HG03039 (cell line): ENCODE measurements around the gene TFAP2D.

Experiments
- ATAC-seq: cut with Tn5 transposase; IDR thresholded peaks from one replicate; pipeline ENCODE4 v1.9.1; 2021; ENCODE audit warnings: mild to moderate bottlenecking, moderate library complexity; ENCODE audit not compliant: unreplicated experiment

The TFAP2D gene

DNA sequence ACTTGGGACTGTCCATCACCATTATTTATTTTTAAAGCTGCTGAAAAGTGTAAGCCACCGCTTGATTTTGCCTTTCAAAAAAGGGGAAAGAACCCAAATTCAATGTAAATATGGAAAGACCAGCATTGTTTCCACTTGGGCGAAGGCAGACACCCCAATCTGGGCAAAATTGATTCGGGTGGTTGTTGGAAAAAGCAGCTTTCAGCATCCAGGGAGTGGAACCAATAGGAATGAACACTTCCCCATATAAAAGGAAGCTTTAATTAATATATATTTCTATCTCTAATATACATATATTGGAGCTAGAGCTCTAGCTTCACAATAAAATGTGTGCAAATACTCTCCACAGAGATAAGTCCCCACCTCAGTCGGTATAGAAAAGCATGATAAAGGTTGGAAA is at the start of gene TFAP2D:
Gene TFAP2D, plus strand, starts transcription at position 301 of the 400 bp plus-strand sequence. CDS start 530 bp downstream, outside the sequence.
- ATAC-seq: no peak

DNA sequence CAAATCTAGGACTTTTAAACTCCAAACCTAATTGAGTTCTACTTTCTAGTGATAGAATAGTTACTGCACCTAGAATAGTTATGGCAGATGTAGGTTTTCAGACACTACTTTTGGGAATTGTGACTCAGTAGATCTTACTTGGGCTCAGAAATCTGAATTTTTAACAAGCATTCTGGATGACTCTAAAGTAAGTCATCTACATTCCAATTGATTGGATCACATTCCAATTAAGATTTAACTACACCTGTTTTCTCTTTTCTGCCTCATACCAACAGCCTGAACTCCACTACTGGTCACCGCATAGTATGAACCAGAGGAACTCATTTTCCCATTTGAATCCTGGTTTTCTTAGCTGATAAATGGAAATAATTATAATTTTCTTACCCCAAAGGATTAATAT is 49.5 kb upstream of the TFAP2D start:
- ATAC-seq: no peak

DNA sequence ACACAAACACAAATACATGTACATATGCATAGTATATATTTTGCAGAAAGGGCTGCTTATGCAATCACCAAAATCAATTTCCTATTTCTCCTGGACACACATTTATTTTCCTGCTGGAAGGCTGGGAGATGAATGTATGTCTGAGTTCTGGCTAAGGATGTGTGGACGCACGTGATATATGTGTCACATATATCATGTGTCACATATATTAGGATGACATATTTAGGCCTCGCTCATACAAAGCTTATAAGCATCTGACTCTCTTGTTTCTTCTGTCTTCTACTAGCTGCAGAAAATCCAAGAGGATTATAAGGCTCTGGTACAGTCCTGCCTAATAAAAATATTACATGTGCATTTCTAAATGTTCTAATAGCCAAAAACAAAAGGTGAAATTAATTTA is 47.2 kb upstream of the TFAP2D start:
- no peak for ATAC-seq

DNA sequence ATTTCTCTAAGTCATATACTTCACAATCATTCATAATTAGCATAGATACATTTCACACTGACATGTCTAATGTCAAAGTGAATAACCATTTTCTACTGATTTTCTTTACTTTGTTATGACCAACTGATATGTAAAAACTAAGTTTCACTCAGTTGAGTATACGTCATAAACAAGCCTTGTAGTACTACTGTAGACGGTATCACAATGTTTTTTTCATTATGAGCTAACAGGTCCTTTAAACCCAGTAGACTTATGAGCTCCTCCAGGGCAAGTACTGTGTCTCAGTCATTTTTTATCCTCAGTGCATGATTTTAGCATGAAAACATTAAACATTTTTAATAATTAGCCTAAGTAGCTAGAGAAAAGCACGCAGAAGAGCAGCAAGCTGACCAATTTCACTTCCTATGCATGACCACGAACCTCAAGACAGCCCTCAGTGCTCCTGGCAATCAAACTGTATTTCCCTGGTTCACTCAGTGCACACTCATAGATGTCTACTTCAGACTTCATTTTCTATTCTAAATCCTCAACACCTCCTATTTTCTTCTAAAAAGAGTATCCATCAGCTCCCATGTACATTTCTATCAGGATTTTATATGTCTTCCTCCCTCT is 32.0 kb upstream of the TFAP2D start:
- no peak for ATAC-seq

DNA sequence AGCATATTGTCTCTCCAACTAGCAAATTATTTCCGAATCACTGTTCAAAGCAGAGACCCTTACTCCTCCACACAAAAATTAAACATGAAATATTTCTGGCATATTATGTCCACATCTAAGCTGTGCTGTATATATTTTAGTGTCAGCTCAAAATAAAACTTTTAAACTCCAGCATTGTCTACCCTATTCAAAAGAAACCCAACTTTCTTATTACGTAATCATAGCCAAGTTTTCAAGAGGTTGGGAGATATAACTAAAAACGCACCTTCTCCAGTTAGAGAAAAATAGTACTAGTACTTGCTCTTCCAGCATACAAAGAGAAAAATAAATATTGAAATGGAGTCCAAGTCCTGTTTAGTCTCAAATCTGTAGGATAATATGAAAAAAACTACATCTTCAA is 24.1 kb upstream of the TFAP2D start:
- ATAC-seq: no peak

DNA sequence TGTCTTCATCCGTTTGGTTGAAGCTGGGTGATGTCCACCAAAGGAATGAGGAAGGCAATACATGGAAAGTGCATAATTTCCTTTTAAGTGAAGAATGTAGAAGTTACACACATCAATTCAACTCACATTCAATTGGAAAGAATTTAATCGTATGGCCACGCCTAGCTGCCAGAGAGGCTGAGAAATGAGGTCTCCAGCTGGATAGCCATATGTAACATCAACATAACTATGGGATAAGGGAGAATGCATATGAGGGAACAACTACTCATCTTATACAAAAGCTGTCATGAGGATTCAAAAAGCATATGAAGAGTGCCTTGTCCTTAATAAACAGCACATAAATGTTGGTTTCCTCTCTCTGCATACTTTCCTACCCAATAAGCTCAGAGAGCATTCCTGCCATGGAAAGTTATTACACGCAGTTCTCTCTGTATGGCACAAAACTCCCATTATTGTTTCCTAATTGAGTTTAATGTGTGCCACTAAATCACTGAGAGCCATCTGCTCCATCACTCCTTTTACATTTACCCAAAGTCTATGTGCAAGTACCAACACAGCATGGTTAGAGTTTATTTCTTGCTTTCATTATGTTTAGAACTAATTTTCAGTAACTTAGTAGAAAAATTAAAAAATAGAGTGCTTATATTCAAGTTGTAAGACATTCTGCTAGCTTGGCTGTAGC is 21.4 kb upstream of the TFAP2D start:
- no peak for ATAC-seq

DNA sequence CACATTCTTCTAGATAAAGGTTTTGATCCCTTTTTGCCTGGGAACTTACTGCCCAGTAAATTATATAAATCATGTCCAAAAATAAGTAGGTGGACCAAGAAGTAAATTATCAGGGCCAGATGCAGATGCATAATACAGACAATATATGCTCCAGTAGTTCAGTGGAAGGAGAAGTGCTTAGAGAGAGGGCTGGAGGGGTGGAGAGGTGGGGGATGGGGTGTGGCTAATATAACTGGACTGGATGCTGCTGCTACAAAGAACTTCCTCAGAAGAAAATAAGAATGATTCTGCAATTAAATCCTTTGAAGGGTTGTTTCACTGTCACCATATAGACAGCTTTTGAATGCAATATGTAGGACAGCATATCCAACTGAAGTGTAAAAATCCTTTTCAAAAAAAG is 14.8 kb upstream of the TFAP2D start:
- ATAC-seq: no peak

DNA sequence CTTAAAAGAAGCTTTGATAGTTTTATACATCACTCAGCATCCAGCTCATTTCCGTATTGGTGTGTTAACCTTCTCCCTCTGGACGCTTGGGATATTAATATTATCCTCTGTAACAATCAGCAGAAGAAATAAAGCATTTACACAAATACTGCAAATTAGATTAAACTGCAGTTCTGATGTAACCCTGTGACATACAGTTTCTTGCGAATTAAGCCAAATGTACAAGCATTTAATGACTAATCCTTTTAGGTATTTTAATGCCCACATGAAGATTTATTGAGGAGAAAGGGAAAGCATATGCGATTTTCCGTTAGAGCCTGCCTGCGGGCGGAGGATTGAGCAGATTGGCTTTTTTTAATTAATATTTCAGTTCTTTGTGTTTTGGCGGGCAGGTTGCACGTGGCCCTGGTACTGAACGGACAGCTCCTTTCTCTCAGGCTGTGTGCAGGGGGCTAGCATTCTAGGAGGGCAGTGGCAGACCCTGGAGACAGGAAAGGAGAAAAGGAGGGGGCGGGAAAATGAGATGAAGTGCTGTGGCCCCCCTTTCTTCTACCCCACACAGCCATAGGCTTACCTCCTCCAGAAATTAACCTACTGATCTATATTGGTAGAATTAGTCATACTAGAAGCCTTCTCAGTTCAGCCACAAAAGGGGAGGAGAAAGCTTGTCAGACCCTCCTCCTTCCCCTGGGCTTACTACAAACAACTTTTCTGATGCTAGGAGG is 14.1 kb upstream of the TFAP2D start:
- no peak for ATAC-seq

DNA sequence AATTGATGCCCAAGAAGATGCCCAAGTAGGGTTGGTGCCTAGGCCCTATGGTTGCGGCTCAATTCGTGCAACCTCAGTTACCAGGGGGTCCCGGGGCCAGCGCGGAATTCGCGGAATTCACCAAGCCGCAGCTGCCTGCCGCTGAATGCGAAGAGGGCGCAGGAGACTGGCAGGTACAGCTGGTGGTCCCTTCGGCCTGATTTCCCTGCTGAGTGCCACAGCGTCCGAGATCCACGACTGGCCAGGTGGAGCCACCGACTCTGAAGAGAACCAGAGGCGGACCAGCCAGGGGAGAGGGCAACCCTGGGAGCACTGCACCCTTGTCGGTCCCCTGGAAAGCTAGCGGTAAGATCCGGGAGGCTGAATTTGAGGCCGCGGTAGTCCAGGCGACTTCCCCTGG is 6.8 kb upstream of the TFAP2D start:
- ATAC-seq: no peak

DNA sequence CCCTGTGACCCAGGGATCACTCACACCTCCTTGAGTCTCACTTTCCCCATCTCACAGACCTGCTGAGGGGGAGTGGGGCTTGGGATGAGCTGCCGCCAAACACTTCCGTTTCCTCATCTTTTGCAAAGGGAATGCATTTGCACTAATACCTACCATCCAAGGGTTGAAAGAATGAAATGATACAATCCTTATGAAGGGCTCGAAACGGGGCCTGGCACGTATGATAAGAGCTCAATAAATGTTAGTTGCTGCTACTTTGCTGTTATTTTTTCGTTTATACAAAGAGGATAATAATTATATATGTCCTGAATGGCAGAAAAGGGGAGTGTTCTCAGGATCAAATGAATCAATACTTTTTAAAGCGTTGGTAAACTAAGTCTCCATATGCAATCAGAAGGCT is 6.1 kb upstream of the TFAP2D start:
- no peak for ATAC-seq

DNA sequence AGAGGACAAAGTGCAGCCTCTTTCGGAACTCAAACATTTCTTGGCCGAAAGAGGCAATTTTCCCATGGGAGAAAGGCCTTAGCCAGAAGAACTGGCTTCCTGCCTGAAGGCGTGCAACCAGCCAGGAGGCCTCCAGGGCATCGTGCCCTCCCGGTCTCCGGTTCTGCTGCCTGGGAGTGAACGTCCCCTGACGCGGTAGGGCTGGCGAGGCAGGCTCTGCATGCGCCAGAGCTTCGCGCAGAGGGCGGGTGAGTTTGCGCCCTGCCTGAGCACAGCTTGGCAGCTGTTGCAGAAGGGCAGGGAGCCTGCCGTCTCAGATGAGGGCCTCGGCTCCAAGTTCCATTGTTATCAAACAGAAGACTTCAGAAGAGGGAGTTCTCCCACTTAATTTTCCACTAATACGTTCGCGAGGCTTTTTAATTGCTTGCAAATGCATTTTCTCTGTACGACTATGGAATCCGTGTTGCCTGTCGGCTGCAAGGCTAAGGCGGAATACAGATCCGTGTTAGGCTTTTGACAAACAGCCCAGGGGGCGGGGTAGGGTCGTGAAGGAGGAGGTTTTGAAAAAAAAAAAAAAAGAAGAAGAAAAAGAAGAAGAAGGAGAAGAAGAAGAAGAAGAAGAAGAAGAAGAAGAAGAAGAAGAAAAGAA is 5.5 kb upstream of the TFAP2D start:
- no peak for ATAC-seq

DNA sequence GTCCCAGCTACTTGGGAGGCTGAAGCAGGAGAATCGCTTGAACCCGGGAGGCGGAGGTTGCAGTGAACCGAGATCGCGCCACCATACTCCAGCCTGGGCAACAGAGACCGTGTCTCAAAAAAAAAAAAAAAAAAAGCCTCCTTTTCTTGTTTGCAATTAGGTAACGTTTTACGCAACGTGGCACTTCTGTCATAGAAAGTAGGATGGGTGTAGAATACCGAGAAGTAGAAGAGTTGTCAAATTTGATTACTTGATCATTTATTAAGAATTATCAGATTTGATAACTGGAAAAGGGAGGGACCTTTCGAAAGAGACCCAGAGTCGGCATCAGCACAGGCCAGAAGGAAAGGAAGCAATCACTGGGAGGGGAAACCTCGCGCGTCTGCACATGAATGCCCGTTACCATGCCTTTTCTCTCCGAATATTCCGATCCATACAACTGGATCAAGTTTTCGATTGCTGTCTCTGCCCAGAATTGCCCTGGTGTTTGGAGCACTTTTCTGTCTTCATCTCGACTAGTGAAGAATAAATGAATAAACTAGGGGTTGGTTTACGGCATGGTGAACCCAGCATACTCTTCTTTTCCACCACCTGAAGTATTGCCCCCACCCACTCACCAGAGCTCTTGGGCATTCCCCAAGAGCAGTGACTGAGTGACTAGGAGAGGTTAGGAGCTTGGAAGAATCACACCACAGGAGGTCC is 4.5 kb upstream of the TFAP2D start:
- no peak for ATAC-seq

DNA sequence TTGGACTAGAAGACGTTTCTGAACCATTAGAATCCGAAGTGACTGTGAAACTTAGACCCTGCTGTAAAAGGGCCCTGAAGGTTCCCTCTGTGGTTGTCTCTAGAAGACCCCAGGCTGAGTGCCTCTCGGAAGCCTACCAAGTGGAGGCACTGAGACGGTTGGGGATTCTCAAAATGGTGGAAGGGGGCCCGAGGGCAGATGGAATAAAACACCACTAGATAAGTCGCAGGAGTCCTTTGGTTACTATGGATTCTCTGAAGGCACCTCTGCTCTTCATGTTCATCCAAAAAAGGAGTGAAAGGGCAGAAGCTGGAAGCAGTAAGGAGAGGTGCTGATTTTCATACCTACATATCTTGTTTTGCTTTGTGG is 4.0 kb upstream of the TFAP2D start:
- ATAC-seq: no peak

DNA sequence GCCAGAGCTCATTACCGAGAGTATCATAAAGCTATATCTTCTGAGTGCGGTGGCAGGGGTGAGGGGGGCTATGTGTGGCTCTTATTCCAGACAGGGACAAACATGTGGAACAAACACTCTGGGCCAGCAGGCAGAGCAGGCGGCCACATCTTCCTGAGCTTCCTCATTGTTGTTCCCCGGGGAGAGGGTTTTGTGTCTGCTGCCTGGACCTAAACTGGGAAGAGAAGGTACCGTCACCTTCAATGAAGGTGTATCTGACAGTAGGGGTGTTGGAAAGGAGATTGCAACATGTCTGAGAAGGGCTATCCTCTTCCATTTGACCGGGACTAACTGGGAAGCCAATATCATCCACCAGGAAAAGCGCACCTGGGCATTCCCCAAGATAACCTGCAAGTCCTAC is 1.6 kb upstream of the TFAP2D start:
- ATAC-seq: no peak

DNA sequence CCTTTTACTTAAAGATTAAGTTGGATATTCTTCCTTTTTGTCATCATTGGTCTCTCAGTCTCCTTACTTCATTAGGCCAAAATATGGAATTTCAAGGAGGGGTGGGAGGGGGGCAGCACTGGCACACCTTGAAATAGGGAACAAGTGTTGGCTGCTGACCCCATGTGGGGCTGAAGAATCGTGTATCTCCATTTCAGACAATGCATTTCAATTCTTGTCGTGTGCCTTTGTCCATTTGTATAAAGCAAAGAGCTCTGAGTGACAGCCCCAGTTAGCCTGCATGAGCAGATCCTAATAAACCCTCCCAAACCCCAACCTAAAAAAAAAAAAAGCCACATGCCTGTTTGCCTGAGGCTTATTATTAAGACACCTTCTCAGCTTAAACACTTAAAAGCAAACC is 1.0 kb upstream of the TFAP2D start:
- no peak for ATAC-seq

DNA sequence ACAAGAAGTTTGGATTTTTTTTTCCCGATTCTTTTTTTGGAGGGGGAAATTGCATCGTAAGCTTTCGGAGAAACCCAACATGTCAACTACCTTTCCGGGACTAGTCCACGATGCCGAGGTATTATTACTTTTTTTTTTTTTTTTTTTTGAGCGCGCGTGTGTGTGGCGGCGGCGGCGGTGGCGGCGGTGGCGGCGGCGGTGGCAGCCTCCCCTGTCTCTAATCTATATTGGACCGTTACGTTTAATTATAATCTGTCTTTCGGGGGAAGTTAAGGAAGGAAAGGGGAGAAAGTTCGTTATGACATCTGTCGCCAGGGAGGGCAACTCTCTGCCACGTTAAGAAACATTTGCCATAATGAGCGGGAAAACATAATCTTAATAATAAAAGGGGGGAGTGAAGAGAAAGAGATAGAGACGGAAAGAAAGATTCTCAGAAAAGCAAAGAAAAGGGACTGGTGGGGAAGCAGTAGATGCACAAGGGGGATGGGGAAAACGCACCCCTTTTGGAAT is 706 bp downstream of the TFAP2D start:
- no peak for ATAC-seq

DNA sequence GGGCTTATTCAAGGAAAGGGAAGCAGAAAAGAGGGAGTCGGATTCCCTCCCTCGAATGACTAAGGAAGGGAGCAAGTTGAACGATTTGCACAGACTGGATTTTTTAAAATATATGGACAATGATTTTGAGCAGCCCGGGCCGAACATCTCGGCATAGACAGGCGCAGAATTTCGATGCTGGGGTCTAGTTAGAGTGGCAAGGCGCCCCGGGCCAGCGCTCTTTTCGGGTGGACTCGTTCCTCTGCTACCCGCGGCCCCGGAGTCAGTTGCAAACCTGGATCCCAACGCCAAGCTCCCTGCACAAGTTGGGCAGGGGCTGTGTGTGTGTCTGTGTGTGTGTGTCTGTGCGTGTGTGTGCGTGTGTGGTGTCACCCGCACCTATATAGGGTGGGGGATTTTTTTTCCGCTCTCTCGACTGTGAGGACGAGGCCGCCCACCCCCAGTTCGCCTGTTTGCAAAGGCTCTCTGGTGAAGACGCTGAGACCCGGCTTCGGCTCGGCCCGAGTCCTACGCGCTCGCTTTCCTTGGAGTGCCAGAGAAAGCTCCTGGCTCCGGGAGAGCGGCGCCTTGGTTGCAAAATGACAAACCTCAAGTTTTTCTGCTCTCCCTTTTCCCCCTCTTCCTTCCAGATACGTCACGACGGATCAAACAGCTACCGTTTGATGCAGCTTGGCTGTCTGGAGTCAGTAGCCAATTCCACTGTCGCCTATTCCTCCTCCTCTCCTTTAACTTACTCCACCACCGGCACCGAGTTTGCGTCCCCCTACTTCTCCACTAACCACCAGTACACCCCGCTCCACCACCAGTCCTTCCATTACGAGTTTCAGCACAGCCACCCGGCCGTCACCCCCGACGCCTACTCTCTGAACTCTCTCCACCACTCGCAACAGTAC is 1.4 kb downstream of the TFAP2D start:
- ATAC-seq: no peak

DNA sequence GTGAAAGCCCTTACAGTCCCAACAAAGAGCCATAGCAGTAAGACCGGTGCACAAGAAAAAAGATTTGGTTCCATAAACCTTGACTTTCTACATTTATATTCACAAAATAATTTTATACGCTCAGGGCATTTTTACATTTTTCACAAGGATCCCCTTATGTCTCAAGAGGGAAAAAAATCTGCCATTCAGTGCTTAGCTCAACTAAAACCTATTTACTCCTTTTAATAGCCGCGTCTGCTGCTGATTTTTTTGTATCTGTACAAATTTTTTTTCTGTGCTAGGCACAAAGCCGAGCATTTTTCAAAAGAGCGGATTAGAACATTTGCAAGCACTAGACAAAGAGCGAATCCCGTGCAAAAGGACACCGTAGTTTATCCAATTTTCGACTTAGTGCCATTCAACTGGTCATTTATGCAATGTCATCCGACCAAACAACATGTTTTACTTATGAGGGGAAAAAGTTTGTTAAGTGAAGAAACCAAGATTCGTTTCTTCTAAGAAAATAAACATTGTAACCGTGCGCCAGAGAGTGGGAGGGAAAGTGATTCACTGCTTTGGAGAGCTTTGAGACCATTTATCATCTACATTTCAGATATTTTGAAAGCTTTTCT is 3.7 kb downstream of the TFAP2D start:
- ATAC-seq: no peak

DNA sequence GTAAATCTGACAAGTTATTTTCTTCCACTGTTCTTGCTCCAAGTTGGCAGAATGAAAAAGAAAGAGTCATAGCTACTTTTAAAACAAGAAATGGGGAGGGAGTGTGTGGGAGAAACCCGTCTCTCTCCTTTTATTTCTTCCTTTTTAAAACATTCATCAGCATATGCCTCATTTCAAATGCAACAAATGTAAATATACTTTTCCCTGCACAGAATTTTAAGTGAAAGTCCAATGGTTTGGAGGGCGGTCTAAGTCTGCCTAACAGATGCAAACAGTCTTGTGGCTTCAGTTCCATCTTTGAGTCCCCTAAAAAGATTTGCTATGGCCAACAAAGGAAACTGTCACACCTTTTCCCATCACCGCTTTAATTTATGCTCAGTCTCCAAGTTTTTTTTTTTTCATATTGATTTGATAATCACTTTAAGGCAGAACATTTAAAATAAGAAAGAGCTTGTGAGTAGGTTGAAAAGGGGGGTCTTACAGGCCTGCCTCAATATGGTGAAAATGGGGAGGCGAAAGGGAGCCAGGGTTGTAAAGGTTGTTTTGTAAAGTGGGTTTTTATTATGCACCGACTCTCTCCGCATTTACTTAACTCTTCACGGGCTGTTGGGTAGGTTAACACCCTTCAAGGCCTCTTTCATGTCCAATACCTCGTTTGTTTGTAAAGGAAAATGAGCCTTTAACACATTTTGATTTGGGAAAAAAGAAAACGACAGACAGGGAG is 4.6 kb downstream of the TFAP2D start:
- ATAC-seq: no peak
